Neural progenitor cell (in vitro differentiated cells): ENCODE results near the gene CETN2.

Source experiments
- CTCF ChIP-seq: fragments of 200-600 bp; sonication (generic); IDR thresholded peaks from 2 replicates; pipeline ENCODE4 v1.5.1; 2017; ENCODE audit warnings: antibody characterized with exemption, mild to moderate bottlenecking
- EZH2 ChIP-seq: fragments of 200-600 bp; sonication (generic); IDR thresholded peaks from 2 replicates; pipeline ENCODE4 v1.6.1; 2017; ENCODE audit warnings: antibody characterized with exemption, mild to moderate bottlenecking, moderate library complexity

- TF ChIP-seq CTCF (no peak), EZH2 (no peak)
Observed at GRCh38 chrX:152878976-152879755, 48.6 kb upstream of the CETN2 start.
